Measurements from ENCODE around the gene RDH5.

Gene RDH5

GRCh38 chr12:55728939-55729818 is 9.0 kb downstream of the RDH5 start, which contains the start of gene CD63:
Gene CD63 (minus strand): TSS chr12:55729009. CDS start chr12:55728341, 668 bp downstream.
- peak; percentile 32 to 71 (median 46) for DNase-seq

- DNase-seq, result peak in 2 of 5 experiments; percentile 36 to 65
These were observed 9.9 kb downstream of the RDH5 start for GRCh38 chr12:55729819-55730818.

GRCh38 chr12:55732288-55732687 is 12.1 kb downstream of the RDH5 start:
- DNase-seq, result no peak

- no peak for DNase-seq
These were observed 12.9 kb downstream of the RDH5 start for GRCh38 chr12:55733021-55733555.

GRCh38 chr12:55733858-55734257 is 13.7 kb downstream of the RDH5 start:
- no peak for DNase-seq

GRCh38 chr12:55734595-55734994 is 14.4 kb downstream of the RDH5 start:
- DNase-seq, result no peak

- DNase-seq, result no peak
These were observed 15.9 kb downstream of the RDH5 start for GRCh38 chr12:55736076-55736475.

- peak in 3 of 5 experiments; percentile 30 to 69 (median 39) for DNase-seq
These were observed 16.8 kb downstream of the RDH5 start for GRCh38 chr12:55736780-55737580.

- no peak for DNase-seq
These were observed 17.5 kb downstream of the RDH5 start for GRCh38 chr12:55737581-55738122.

GRCh38 chr12:55738123-55739024 is 18.2 kb downstream of the RDH5 start:
- DNase-seq, result peak; percentile 27 to 93 (median 60)

- DNase-seq, result no peak
These were observed 18.8 kb downstream of the RDH5 start for GRCh38 chr12:55739025-55739378.

GRCh38 chr12:55741931-55742680 is 21.9 kb downstream of the RDH5 start:
- no peak for DNase-seq

- peak; percentile 56 to 83 (median 62) for DNase-seq
These were observed 22.7 kb downstream of the RDH5 start, which contains the start of gene GDF11 for GRCh38 chr12:55742719-55743405. Gene GDF11 (plus strand): TSS chr12:55743122. CDS start chr12:55743317, 195 bp downstream.

GRCh38 chr12:55743406-55744339 is 23.5 kb downstream of the RDH5 start:
- peak in 4 of 5 experiments; percentile 19 to 79 (median 41) for DNase-seq

- DNase-seq, result no peak
These were observed 24.3 kb downstream of the RDH5 start for GRCh38 chr12:55744340-55745030.

- DNase-seq, result no peak
These were observed 25.4 kb downstream of the RDH5 start for GRCh38 chr12:55745361-55746173.

Data from T-helper 2 cell (primary cell).